ENCODE measurements around the gene WDR46. TPM values are rescaled to one million over a fixed set of nuclear protein-coding genes. Genes with fewer than 3 reads are reported as not detected.
"Not testable (repeated sequence)": the region's sequence is repeated elsewhere in the genome, so short reads cannot be mapped to it uniquely, and the experiment has no call there.

The WDR46 gene
- total RNA-seq, 1 donor from 2014 or later: 36.3 TPM

- peaks cover 0 to 40% of the 10 kb centered on the region in 2 donors for H3K36me3 ChIP-seq
Measured at GRCh38 chr6:33286946-33287914, 1.8 kb downstream of the WDR46 start.

DNA sequence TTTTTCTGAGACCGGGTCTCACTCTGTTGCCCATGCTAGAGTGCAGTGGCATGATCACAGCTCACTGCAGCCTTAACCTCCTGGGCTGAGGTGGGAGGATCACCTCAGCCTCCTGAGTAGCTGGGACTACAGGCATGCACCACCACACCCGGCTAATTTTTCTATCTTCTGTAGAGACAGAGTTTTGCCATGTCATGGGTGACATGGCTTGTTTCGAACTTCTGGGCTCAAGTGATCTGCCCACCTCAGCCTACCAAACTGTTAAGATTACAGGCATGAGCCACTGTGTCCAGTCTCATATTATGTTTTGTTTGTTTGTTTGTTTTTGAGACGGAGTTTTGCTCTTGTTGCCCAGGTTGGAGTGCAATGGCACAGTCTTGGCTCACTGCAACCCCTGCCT, 3.8 kb downstream of the WDR46 start:
- H3K27me3 ChIP-seq; DNase-seq (ENCODE audit: extremely low spot score in 2 of 2); H3K4me3 ChIP-seq; H3K27ac ChIP-seq; H3K9me3 ChIP-seq; intact Hi-C loops (cut with DNase I): not testable (repeated sequence)
- Histone ChIP-seq H3K4me1 (peaks cover 20% of the 10 kb centered on the region), H3K36me3 (peaks cover 0 to 32% of the 10 kb centered on the region in 2 donors)

More at GRCh38 chr6:33286946-33287914, 1.8 kb downstream of the WDR46 start:
- H3K4me1 ChIP-seq: peaks cover 28% of the 10 kb centered on the region
- H3K27me3 ChIP-seq: no peaks in the 10 kb centered on the region
- TF ChIP-seq POLR2AphosphoS5 (IDR thresholded peaks at IDR 0.05; ENCODE audit: insufficient read depth in 1 of 2, low read depth in 1 of 2) (no peak), POLR2A (IDR thresholded peaks at IDR 0.05) (no peak)
- TF ChIP-seq, protein P1, sequence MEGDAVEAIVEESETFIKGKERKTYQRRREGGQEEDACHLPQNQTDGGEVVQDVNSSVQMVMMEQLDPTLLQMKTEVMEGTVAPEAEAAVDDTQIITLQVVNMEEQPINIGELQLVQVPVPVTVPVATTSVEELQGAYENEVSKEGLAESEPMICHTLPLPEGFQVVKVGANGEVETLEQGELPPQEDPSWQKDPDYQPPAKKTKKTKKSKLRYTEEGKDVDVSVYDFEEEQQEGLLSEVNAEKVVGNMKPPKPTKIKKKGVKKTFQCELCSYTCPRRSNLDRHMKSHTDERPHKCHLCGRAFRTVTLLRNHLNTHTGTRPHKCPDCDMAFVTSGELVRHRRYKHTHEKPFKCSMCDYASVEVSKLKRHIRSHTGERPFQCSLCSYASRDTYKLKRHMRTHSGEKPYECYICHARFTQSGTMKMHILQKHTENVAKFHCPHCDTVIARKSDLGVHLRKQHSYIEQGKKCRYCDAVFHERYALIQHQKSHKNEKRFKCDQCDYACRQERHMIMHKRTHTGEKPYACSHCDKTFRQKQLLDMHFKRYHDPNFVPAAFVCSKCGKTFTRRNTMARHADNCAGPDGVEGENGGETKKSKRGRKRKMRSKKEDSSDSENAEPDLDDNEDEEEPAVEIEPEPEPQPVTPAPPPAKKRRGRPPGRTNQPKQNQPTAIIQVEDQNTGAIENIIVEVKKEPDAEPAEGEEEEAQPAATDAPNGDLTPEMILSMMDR (IDR thresholded peaks at IDR 0.05): no peak
- no peak overlapping the region for H3K27ac ChIP-seq
- no peak overlapping the region for H3K4me3 ChIP-seq
- H3K9me3 ChIP-seq: no peaks in the 10 kb centered on the region
- no peak for DNase-seq (ENCODE audit: extremely low spot score in 2 of 2)
- intact Hi-C loops (cut with DNase I): no loop called here

DNA sequence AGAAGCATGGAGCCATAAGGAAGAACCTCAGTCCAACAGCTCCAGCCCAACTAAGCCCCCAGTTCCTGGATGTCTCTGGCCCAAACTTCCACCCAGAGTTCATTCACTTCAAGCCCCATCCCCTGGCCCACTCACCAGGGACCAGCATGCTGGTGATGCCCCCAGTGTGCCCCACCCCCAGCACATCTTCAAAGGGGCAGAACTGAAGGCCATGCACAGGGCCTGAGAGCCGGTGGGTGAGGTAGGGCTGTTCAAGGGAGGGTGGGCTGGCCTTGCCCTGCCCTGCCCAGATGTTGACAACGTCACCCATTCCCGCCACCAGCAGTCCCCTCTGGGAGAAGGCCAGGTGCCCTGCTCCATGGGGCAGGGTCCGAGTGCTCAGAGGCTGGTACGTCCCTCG, 8.5 kb downstream of the WDR46 start:
- H3K4me3 ChIP-seq: no peak overlapping the region
- no peaks in the 10 kb centered on the region for H3K27me3 ChIP-seq
- peaks cover 23% of the 10 kb centered on the region for H3K4me1 ChIP-seq
- H3K27ac ChIP-seq: no peak overlapping the region
- TF ChIP-seq, protein P1 (IDR thresholded peaks at IDR 0.05): no peak
- no peak for TF ChIP-seq POLR2A (IDR thresholded peaks at IDR 0.05)
- no peak for TF ChIP-seq POLR2AphosphoS5 (IDR thresholded peaks at IDR 0.05; ENCODE audit: insufficient read depth in 1 of 2, low read depth in 1 of 2)
- intact Hi-C loops (cut with DNase I): no loop called here
- H3K36me3 ChIP-seq: peaks cover 0 to 49% of the 10 kb centered on the region in 2 donors
- H3K9me3 ChIP-seq: no peaks in the 10 kb centered on the region
- DNase-seq (ENCODE audit: extremely low spot score in 2 of 2): no peak

GRCh38 chr6:33279971-33280511, 9.0 kb downstream of the WDR46 start:
- no peak overlapping the region for H3K4me3 ChIP-seq
- no peaks in the 10 kb centered on the region for H3K9me3 ChIP-seq
- no peak for DNase-seq (ENCODE audit: extremely low spot score in 2 of 2)
- intact Hi-C loops (cut with DNase I): loop anchor here (5.0 kb wide), 1 partner anchor 297 kb away; no protein-coding TSS in a partner anchor
- H3K4me1 ChIP-seq: peaks cover 28% of the 10 kb centered on the region
- peaks cover 0 to 54% of the 10 kb centered on the region in 2 donors for H3K36me3 ChIP-seq
- no peak overlapping the region for H3K27ac ChIP-seq
- H3K27me3 ChIP-seq: no peaks in the 10 kb centered on the region
- no peak for TF ChIP-seq POLR2A (IDR thresholded peaks at IDR 0.05)
- TF ChIP-seq, protein P1 (IDR thresholded peaks at IDR 0.05): no peak
- TF ChIP-seq POLR2AphosphoS5 (IDR thresholded peaks at IDR 0.05; ENCODE audit: insufficient read depth in 1 of 2, low read depth in 1 of 2): no peak

- Histone ChIP-seq H3K4me3 (no peak overlapping the region), H3K9me3 (no peaks in the 10 kb centered on the region), H3K27me3 (no peaks in the 10 kb centered on the region), H3K4me1 (peaks cover 36% of the 10 kb centered on the region), H3K36me3 (peaks cover 0 to 51% of the 10 kb centered on the region in 2 donors), H3K27ac (no peak overlapping the region)
- no peak for DNase-seq (ENCODE audit: extremely low spot score in 2 of 2)
- intact Hi-C loops (cut with DNase I): loop anchor here (5.0 kb wide), 1 partner anchor 298 kb away; no protein-coding TSS in a partner anchor
- TF ChIP-seq POLR2AphosphoS5 (IDR thresholded peaks at IDR 0.05; ENCODE audit: insufficient read depth in 1 of 2, low read depth in 1 of 2): no peak
- TF ChIP-seq POLR2A (IDR thresholded peaks at IDR 0.05): no peak
- TF ChIP-seq, protein P1 (IDR thresholded peaks at IDR 0.05): no peak
Measured at GRCh38 chr6:33279257-33279695, 9.8 kb downstream of the WDR46 start.
